Activated T-helper 2 cell treated with anti-CD3 and anti-CD28 coated beads, Interferon-gamma antibody, Interleukin-2, Interleukin-4, amounts not matched to agents 10 μg/mL and 5 μg/mL and 100 μg/mL, durations not matched to agents 14 hours and 24 hours and 36 hours (primary cell): ENCODE measurements around the gene GDI1. TPM values are rescaled to one million over a fixed set of nuclear protein-coding genes. Genes with fewer than 3 reads are reported as not detected.
A peak's percentile ranks its signal among the peaks of the same experiment; 100 is the strongest.

Experiments
- DNase-seq: peaks from one replicate; pipeline ENCODE4 v3.0.0; 2021; ENCODE audit warnings: low spot score
- H3K27ac Mint-ChIP-seq: one replicate; pipeline ENCODE4 v1.8.0; 2021; ENCODE audit warnings: mixed read lengths
- H3K27me3 Mint-ChIP-seq: one replicate; pipeline ENCODE4 v1.8.0; 2021; ENCODE audit warnings: low read depth, mixed read lengths
- H3K36me3 Mint-ChIP-seq: one replicate; pipeline ENCODE4 v1.8.0; 2021; ENCODE audit warnings: low read depth, mixed read lengths
- H3K4me1 Mint-ChIP-seq: one replicate; pipeline ENCODE4 v1.8.0; 2021; ENCODE audit warnings: low read depth, mixed read lengths
- H3K4me3 Mint-ChIP-seq: one replicate; pipeline ENCODE4 v1.8.0; 2021; ENCODE audit warnings: low read depth, mild to moderate bottlenecking, moderate library complexity, mixed read lengths
- H3K9me3 Mint-ChIP-seq: one replicate; pipeline ENCODE4 v1.8.0; 2021; ENCODE audit warnings: mixed read lengths
- intact Hi-C: fragments of 100-400 bp; cut with micrococcal nuclease; formaldehyde crosslinking; loops from one replicate; pipeline ENCODE4 v1.15.1; 2023
- total RNA-seq: library from RNA; stranded (reverse); gene quantifications from 2 replicates; pipeline ENCODE4 v1.2.3, GENCODE V29; 2022

Gene GDI1
- total RNA-seq, 1 donor from 2014 or later: 117 TPM

GRCh38 chrX:154486396-154487207 is 49.6 kb downstream of the GDI1 start, which contains the start of gene UBL4A:
Gene UBL4A, minus strand, starts transcription at chrX:154486615. Its CDS starts 31 bp downstream, at chrX:154486584.
- H3K36me3 Mint-ChIP-seq: peaks cover 31% of the 10 kb centered on the region
- H3K9me3 Mint-ChIP-seq: no peaks in the 10 kb centered on the region
- peak; percentile 41 for DNase-seq
- H3K4me3 Mint-ChIP-seq: peak within 1 kb of the TSS; percentile 77
- peaks cover 16% of the 10 kb centered on the region for H3K4me1 Mint-ChIP-seq
- intact Hi-C loops: loop anchor here (5.0 kb wide), 1 partner anchor 46 kb away; no protein-coding TSS in a partner anchor
- H3K27me3 Mint-ChIP-seq: no peaks in the 10 kb centered on the region
- peak within 1 kb of the TSS; percentile 60 for H3K27ac Mint-ChIP-seq

- Mint-ChIP-seq H3K27me3 (no peaks in the 10 kb centered on the region), H3K27ac (no peak overlapping the region), H3K4me1 (peaks cover 16% of the 10 kb centered on the region), H3K36me3 (peaks cover 31% of the 10 kb centered on the region), H3K4me3 (peak overlapping the region; percentile 77), H3K9me3 (no peaks in the 10 kb centered on the region)
- intact Hi-C loops: loop anchor here (5.0 kb wide), 1 partner anchor 45 kb away; no protein-coding TSS in a partner anchor
- DNase-seq: no peak
Observed at GRCh38 chrX:154487518-154488290, 50.8 kb downstream of the GDI1 start.

DNA sequence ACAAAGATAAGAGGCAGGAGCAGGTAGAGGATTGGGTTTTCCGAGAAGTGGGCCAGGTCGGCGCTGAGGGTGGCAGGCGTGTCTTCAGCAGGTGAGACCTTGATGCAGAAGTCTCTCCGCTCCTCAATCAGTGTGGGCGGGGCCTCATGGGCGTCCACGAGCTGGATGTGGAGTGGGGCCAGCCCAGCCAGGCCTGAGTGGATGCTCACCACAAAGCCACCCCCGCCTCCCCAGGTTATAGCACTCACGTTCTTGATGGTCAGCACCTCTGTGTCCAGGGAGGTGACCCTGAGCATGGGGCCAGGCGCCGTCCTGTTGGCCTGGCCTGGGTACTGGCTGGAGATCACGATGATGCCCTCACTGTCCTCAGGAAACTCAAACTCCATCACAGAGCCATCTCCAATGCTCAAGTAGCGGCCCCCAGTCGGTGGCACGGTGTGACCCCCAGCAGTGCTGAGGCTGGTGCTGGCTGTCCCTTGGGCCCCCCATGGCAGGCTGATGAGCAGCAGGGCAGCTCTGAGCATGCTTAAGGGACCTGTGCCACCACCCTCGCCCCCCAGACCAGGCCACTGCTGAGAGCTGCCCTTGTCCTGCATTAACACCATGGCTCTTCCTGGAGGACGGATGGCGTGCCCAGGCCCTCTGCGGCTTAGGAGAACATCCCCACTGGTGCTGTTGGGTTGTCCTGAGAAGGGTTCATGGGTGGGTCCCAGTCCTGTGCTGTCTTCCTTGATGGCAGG is 51.6 kb downstream of the GDI1 start:
- Mint-ChIP-seq H3K4me3 (no peak overlapping the region), H3K36me3 (peaks cover 28% of the 10 kb centered on the region), H3K27ac (no peak overlapping the region), H3K27me3 (no peaks in the 10 kb centered on the region), H3K9me3 (no peaks in the 10 kb centered on the region), H3K4me1 (peaks cover 12% of the 10 kb centered on the region)
- intact Hi-C loops: loop anchor here (5.0 kb wide), 1 partner anchor 44 kb away; no protein-coding TSS in a partner anchor
- DNase-seq: no peak

DNA sequence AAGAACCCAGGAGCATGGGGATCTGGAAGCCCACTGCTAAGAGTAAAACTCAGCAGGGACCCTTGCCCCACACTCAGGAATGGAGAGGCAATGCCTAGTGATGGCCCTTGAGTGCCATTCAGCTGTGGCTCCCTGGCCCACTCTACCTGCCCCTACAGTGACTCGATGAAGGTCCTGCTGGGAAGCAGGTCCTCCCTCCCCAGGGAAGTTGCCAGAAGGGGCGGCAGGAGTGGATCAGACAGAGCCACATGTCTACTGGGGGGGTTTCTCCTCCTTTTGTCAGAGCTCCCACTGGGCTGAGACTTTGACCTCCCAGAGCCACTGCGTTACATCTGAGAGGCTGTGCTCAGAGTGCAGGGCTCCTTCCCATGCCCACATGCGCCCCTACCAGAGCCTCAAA is 52.2 kb downstream of the GDI1 start:
- H3K9me3 Mint-ChIP-seq: no peaks in the 10 kb centered on the region
- no peaks in the 10 kb centered on the region for H3K27me3 Mint-ChIP-seq
- H3K36me3 Mint-ChIP-seq: peaks cover 22% of the 10 kb centered on the region
- no peak for DNase-seq
- H3K27ac Mint-ChIP-seq: no peak overlapping the region
- peak overlapping the region; percentile 89 for H3K4me3 Mint-ChIP-seq
- intact Hi-C loops: loop anchor here (5.0 kb wide), 1 partner anchor 43 kb away; no protein-coding TSS in a partner anchor
- peaks cover 12% of the 10 kb centered on the region for H3K4me1 Mint-ChIP-seq

- Mint-ChIP-seq H3K4me1 (peaks cover 12% of the 10 kb centered on the region), H3K27me3 (no peaks in the 10 kb centered on the region), H3K27ac (peak overlapping the region; percentile 76), H3K36me3 (peaks cover 14% of the 10 kb centered on the region), H3K4me3 (peak overlapping the region; percentile 89), H3K9me3 (no peaks in the 10 kb centered on the region)
- DNase-seq: no peak
- intact Hi-C loops: no loop called here
Observed at GRCh38 chrX:154490021-154490413, 53.1 kb downstream of the GDI1 start.

GRCh38 chrX:154490414-154491083 is 53.6 kb downstream of the GDI1 start, which contains the start of gene SLC10A3:
Gene SLC10A3, minus strand, starts transcription at chrX:154490629. Its CDS starts 1,689 bp downstream, at chrX:154488940.
- no peaks in the 10 kb centered on the region for H3K9me3 Mint-ChIP-seq
- intact Hi-C loops: loop anchor here (1.0 kb wide), 1 partner anchor 25 kb away; no protein-coding TSS in a partner anchor
- H3K4me3 Mint-ChIP-seq: peak within 1 kb of the TSS; percentile 89
- DNase-seq: peak; percentile 86
- peaks cover 14% of the 10 kb centered on the region for H3K36me3 Mint-ChIP-seq
- peaks cover 8% of the 10 kb centered on the region for H3K4me1 Mint-ChIP-seq
- H3K27ac Mint-ChIP-seq: peak within 1 kb of the TSS; percentile 89
- no peaks in the 10 kb centered on the region for H3K27me3 Mint-ChIP-seq

Other genes with a start within 250 kb of the GDI1 start
- not detected in 2 replicates for gene OPN1MW2, start 217.4 kb upstream of the GDI1 start, total RNA-seq
- not detected in 2 replicates for gene OPN1MW3, start 179.6 kb upstream of the GDI1 start, total RNA-seq
- gene TEX28, start 142.0 kb upstream of the GDI1 start, total RNA-seq: not detected in 2 replicates
- gene TKTL1, start 141.4 kb upstream of the GDI1 start, total RNA-seq: 0.07 and 0.09 TPM in 2 replicates
- 1,005 and 1,026 TPM in 2 replicates for gene FLNA, start 62.5 kb upstream of the GDI1 start, total RNA-seq
- 95.6 and 98.8 TPM in 2 replicates for gene EMD, start 57.9 kb upstream of the GDI1 start, total RNA-seq
- gene RPL10, start 38.8 kb upstream of the GDI1 start, total RNA-seq: 2,692 and 2,787 TPM in 2 replicates
- gene DNASE1L1, start 27.9 kb upstream of the GDI1 start, total RNA-seq: 18.1 TPM in 2 replicates
- gene TAFAZZIN, start 25.6 kb upstream of the GDI1 start, total RNA-seq: 77.3 TPM in 2 replicates
- 47.4 and 48.9 TPM in 2 replicates for gene ATP6AP1, start 8.5 kb upstream of the GDI1 start, total RNA-seq
- gene FAM50A, start 7.0 kb downstream of the GDI1 start, total RNA-seq: 79.6 and 84.1 TPM in 2 replicates
- 62.1 and 62.5 TPM in 2 replicates for gene PLXNA3, start 21.1 kb downstream of the GDI1 start, total RNA-seq
- 49.4 and 51.7 TPM in 2 replicates for gene LAGE3, start 42.1 kb downstream of the GDI1 start, total RNA-seq
- gene UBL4A, start 49.5 kb downstream of the GDI1 start, total RNA-seq: 55.5 and 56.1 TPM in 2 replicates
- 17.5 and 18.3 TPM in 2 replicates for gene SLC10A3, start 53.5 kb downstream of the GDI1 start, total RNA-seq
- 39.2 and 39.8 TPM in 2 replicates for gene FAM3A, start 79.1 kb downstream of the GDI1 start, total RNA-seq
- gene G6PD, start 109.7 kb downstream of the GDI1 start, total RNA-seq: 82.8 and 86.4 TPM in 2 replicates
- 40.5 and 41.7 TPM in 2 replicates for gene IKBKG, start 110.5 kb downstream of the GDI1 start, total RNA-seq
- not detected in 2 replicates for gene CTAG1A, start 148.0 kb downstream of the GDI1 start, total RNA-seq
- not detected in 2 replicates for gene CTAG1B, start 182.1 kb downstream of the GDI1 start, total RNA-seq
- not detected in 2 replicates for gene CTAG2, start 216.4 kb downstream of the GDI1 start, total RNA-seq